B cell (primary cell): ENCODE results near the gene SPECC1L. TPM values are rescaled to one million over a fixed set of nuclear protein-coding genes. Genes with fewer than 3 reads are reported as not detected.
"Not testable (repeated sequence)": the region's sequence is repeated elsewhere in the genome, so short reads cannot be mapped to it uniquely, and the experiment has no call there.

Source experiments
- ATAC-seq: fragments of 200-7000 bp; cut with Tn5 transposase; one replicate; pipeline ENCODE4 v1.10.0; 2021; ENCODE audit warnings: low read depth, mild to moderate bottlenecking, moderate number of reproducible peaks, moderate library complexity
- CTCF ChIA-PET: fragments of 350-600 bp; sonication (Branson Sonifier 250); formaldehyde crosslinking; loops from one replicate; lab custom pipeline; 2021; ENCODE audit warnings: antibody characterized with exemption, inconsistent platforms; lab: Charles Lee
- POLR2A ChIA-PET: fragments of 350-600 bp; sonication (Branson Sonifier 250); formaldehyde crosslinking; loops from one replicate; lab custom pipeline; 2021; ENCODE audit warnings: antibody characterized with exemption; lab: Charles Lee
- DNase-seq: peaks from one replicate; pipeline ENCODE4 v3.0.0; 2013
- H2AFZ ChIP-seq: 2 replicates; pipeline ENCODE4 v1.6.1; 2012; ENCODE audit warnings: mild to moderate bottlenecking, low read depth, low read length; ENCODE audit not compliant: insufficient read depth, poor library complexity, severe bottlenecking
- H3K27ac ChIP-seq, 2 donors: 1 replicate in 1 of 2; 2 replicates in 1 of 2; pipeline ENCODE4 v1.5.1; 2012 to 2013; ENCODE audit warnings: low read length in 2 of 2, mild to moderate bottlenecking in 2 of 2, moderate library complexity in 1 of 2
- H3K27me3 ChIP-seq, 4 experiments: fragments of 200-600 bp in 1 of 4; sonication (generic) in 1 of 4; replicated peaks in 1 of 4; 1 replicate in 2 of 4; 2 replicates in 2 of 4; pipeline versions ENCODE4 v1.6.1 to v1.7.0; 2013 to 2016; ENCODE audit warnings: low read length in 3 of 4, mild to moderate bottlenecking in 2 of 4, mixed read lengths in 1 of 4, moderate library complexity in 1 of 4; ENCODE audit not compliant: insufficient read depth in 4 of 4, control insufficient read depth in 3 of 4; ENCODE audit errors: control extremely low read depth in 1 of 4
- H3K36me3 ChIP-seq, 2 experiments: replicated peaks in 1 of 2; 1 replicate in 1 of 2; 2 replicates in 1 of 2; pipeline versions ENCODE4 v1.6.1 to v1.7.1; 2013; ENCODE audit warnings: low read length in 1 of 2; ENCODE audit not compliant: insufficient read depth in 2 of 2, control insufficient read depth in 1 of 2; ENCODE audit errors: control extremely low read depth in 1 of 2, extremely low read depth in 1 of 2
- H3K4me1 ChIP-seq, 2 donors: fragments of 200-600 bp in 1 of 2; sonication (generic) in 1 of 2; 1 replicate in 1 of 2; 2 replicates in 1 of 2; pipeline versions ENCODE4 v1.5.1 to v1.6.1; 2013 to 2017; ENCODE audit warnings: low read length in 2 of 2; ENCODE audit not compliant: control insufficient read depth in 2 of 2, insufficient read depth in 2 of 2
- H3K4me2 ChIP-seq: replicated peaks from 2 replicates; pipeline ENCODE3; 2012; ENCODE audit warnings: mild to moderate bottlenecking, low read depth, low read length; ENCODE audit not compliant: poor library complexity, severe bottlenecking
- H3K4me3 ChIP-seq, 5 experiments: fragments of 200-600 bp in 1 of 5; sonication (generic) in 1 of 5; 1 replicate in 3 of 5; 2 replicates in 2 of 5; pipeline versions ENCODE4 v1.5.1 to v1.7.0; 2011 to 2016; ENCODE audit warnings: low read length in 4 of 5, mild to moderate bottlenecking in 4 of 5, low read depth in 2 of 5, control low read depth in 1 of 5, moderate library complexity in 1 of 5; ENCODE audit not compliant: insufficient read depth in 1 of 5; ENCODE audit errors: control extremely low read depth in 1 of 5, extremely low read depth in 1 of 5
- H3K79me2 ChIP-seq: fragments of 200-600 bp; sonication (generic); one replicate; pipeline ENCODE4 v1.6.0; 2016; ENCODE audit warnings: low read length; ENCODE audit not compliant: control insufficient read depth, insufficient read depth
- H3K9ac ChIP-seq: fragments of 200-600 bp; sonication (generic); 2 replicates; pipeline ENCODE4 v1.6.1; 2017; ENCODE audit warnings: mild to moderate bottlenecking, low read length, moderate library complexity
- H3K9me3 ChIP-seq, 3 donors: one replicate each; pipeline versions ENCODE4 v1.6.1 to v1.7.1; 2013; ENCODE audit warnings: low read length in 2 of 3; ENCODE audit not compliant: control insufficient read depth in 2 of 3, insufficient read depth in 1 of 3; ENCODE audit errors: control extremely low read depth in 1 of 3
- H4K20me1 ChIP-seq: 2 replicates; pipeline ENCODE4 v1.6.0; 2012; ENCODE audit warnings: mild to moderate bottlenecking, low read length; ENCODE audit not compliant: insufficient read depth, control insufficient read depth, poor library complexity, severe bottlenecking
- H3K27ac Mint-ChIP-seq: one replicate; pipeline ENCODE4 v1.8.0; 2021; ENCODE audit warnings: mixed read lengths
- H3K27me3 Mint-ChIP-seq: one replicate; pipeline ENCODE4 v1.8.0; 2021; ENCODE audit warnings: mixed read lengths
- H3K4me1 Mint-ChIP-seq: one replicate; pipeline ENCODE4 v1.8.0; 2021; ENCODE audit warnings: mixed read lengths
- H3K4me3 Mint-ChIP-seq: one replicate; pipeline ENCODE4 v1.8.0; 2021; ENCODE audit warnings: mixed read lengths
- H3K9me3 Mint-ChIP-seq: one replicate; pipeline ENCODE4 v1.8.0; 2022; ENCODE audit warnings: mixed read lengths; ENCODE audit not compliant: insufficient read depth
- CTCF ChIP-seq: fragments of 200-600 bp; IDR thresholded peaks from one replicate; pipeline ENCODE4 v1.8.0; 2022; ENCODE audit warnings: antibody characterized with exemption, mild to moderate bottlenecking
- EZH2 ChIP-seq: IDR thresholded peaks from 2 replicates; pipeline ENCODE4 v1.6.1; 2012; ENCODE audit warnings: borderline replicate concordance, low read depth, mild to moderate bottlenecking, moderate library complexity, low read length; ENCODE audit not compliant: insufficient read depth, poor library complexity, severe bottlenecking
- WGBS: methylation state at CpG from one replicate; pipeline ENCODE4 v1.1.5; 2013; ENCODE audit warnings: missing lambda C conversion rate; ENCODE audit not compliant: insufficient coverage; 5-methylcytosine and 5-hydroxymethylcytosine counted together
- intact Hi-C: fragments of 100-400 bp; cut with micrococcal nuclease; formaldehyde crosslinking; loops from one replicate; pipeline ENCODE4 v1.10.0; 2022
- polyA plus RNA-seq: library from polyadenylated mRNA; depleted of rRNA; stranded (reverse); fragments of >200 nt; gene quantifications from 2 replicates; pipeline ENCODE4 v1.2.3, GENCODE V29; 2012
- total RNA-seq, 2 donors: library from RNA; stranded (reverse); fragments of 120-200 nt in 1 of 2; gene quantifications; 1 replicate in 1 of 2; 2 replicates in 1 of 2; pipeline versions ENCODE4 v1.2.3 to v1.2.4, GENCODE V29; 2013 to 2022

The SPECC1L gene
- total and polyA plus RNA-seq, 2 donors (not counting 1 experiment from before 2014, with no cell fraction given) = 14.4 to 85.3 TPM

GRCh38 chr22:24290459-24290858 is 19.8 kb downstream of the SPECC1L start:
- ChIA-PET CTCF (no interaction called here), POLR2A (no interaction called here)
- H3K27me3 Mint-ChIP-seq = no peaks in the 10 kb centered on the region
- Histone ChIP-seq H4K20me1 (peaks cover 24% of the 10 kb centered on the region), H3K36me3 (peaks cover 0 to 2% of the 10 kb centered on the region in 2 experiments), H3K79me2 (peaks cover 64% of the 10 kb centered on the region), H2AFZ (no peak overlapping the region), H3K4me3 (no peak overlapping the region), H3K9ac (no peak overlapping the region), H3K27me3 (no peaks in the 10 kb centered on the region), H3K4me2 (no peak overlapping the region), H3K9me3 (no peaks in the 10 kb centered on the region), H3K4me1 (peaks cover 10 to 18% of the 10 kb centered on the region in 2 donors), H3K27ac (no peak overlapping the region)
- peaks cover 43% of the 10 kb centered on the region for H3K4me1 Mint-ChIP-seq
- no peaks in the 10 kb centered on the region for H3K9me3 Mint-ChIP-seq
- intact Hi-C loops = no loop called here
- no peak overlapping the region for H3K4me3 Mint-ChIP-seq
- TF ChIP-seq CTCF (no peak), EZH2 (no peak)
- H3K27ac Mint-ChIP-seq = no peak overlapping the region
- no peak for DNase-seq
- no peak for ATAC-seq

GRCh38 chr22:24291515-24292201 is 21.0 kb downstream of the SPECC1L start:
- H3K9ac ChIP-seq = no peak overlapping the region
- H3K27ac ChIP-seq = peak overlapping the region in 1 of 2 donors; percentile 31
- Mint-ChIP-seq H3K4me3 (no peak overlapping the region), H3K27me3 (no peaks in the 10 kb centered on the region), H3K4me1 (peaks cover 44% of the 10 kb centered on the region), H3K9me3 (no peaks in the 10 kb centered on the region), H3K27ac (peak overlapping the region; percentile 50)
- ChIA-PET POLR2A (no interaction called here), CTCF (no interaction called here)
- H3K36me3 ChIP-seq = peaks cover 0 to 2% of the 10 kb centered on the region in 2 experiments
- H3K4me3 ChIP-seq = no peak overlapping the region
- no peak overlapping the region for H3K4me2 ChIP-seq
- ATAC-seq (no peak), DNase-seq (no peak)
- no peaks in the 10 kb centered on the region for H3K9me3 ChIP-seq
- H3K79me2 ChIP-seq = peaks cover 60% of the 10 kb centered on the region
- no peaks in the 10 kb centered on the region for H3K27me3 ChIP-seq
- no peak for TF ChIP-seq EZH2
- no peak for TF ChIP-seq CTCF
- 68% methylated on average over 3 of the region's 3 CpGs for WGBS
- intact Hi-C loops = no loop called here
- no peak overlapping the region for H2AFZ ChIP-seq
- peaks cover 10 to 18% of the 10 kb centered on the region in 2 donors for H3K4me1 ChIP-seq
- H4K20me1 ChIP-seq = peaks cover 18% of the 10 kb centered on the region

- H3K9me3 ChIP-seq, H3K36me3 ChIP-seq, POLR2A ChIA-PET, H2AFZ ChIP-seq, H3K9me3 Mint-ChIP-seq, H3K4me2 ChIP-seq, H3K27me3 Mint-ChIP-seq, H3K4me3 ChIP-seq, intact Hi-C loops, DNase-seq, H3K4me3 Mint-ChIP-seq, H3K9ac ChIP-seq, H3K27ac ChIP-seq, CTCF ChIA-PET, ATAC-seq, H3K27me3 ChIP-seq: not testable (repeated sequence)
- WGBS = no CpG with 5 or more reads among the region's 3 CpGs
- Mint-ChIP-seq H3K27ac (peak overlapping the region; percentile 50), H3K4me1 (peaks cover 41% of the 10 kb centered on the region)
- Histone ChIP-seq H3K79me2 (peaks cover 56% of the 10 kb centered on the region), H4K20me1 (peaks cover 18% of the 10 kb centered on the region), H3K4me1 (peaks cover 10 to 18% of the 10 kb centered on the region in 2 donors)
Measured at GRCh38 chr22:24292202-24292830, 21.7 kb downstream of the SPECC1L start.
